Smooth muscle cell of the brain vasculature (primary cell): Measurements from ENCODE around the gene TMPRSS11B.
"Not testable (repeated sequence)": the region's sequence is repeated elsewhere in the genome, so short reads cannot be mapped to it uniquely, and the experiment has no call there.

Experiments used
- DNase-seq: peaks from one replicate; pipeline ENCODE4 v3.0.0-alpha.2; 2012; ENCODE audit warnings: low read depth, low spot score

Gene TMPRSS11B

DNA sequence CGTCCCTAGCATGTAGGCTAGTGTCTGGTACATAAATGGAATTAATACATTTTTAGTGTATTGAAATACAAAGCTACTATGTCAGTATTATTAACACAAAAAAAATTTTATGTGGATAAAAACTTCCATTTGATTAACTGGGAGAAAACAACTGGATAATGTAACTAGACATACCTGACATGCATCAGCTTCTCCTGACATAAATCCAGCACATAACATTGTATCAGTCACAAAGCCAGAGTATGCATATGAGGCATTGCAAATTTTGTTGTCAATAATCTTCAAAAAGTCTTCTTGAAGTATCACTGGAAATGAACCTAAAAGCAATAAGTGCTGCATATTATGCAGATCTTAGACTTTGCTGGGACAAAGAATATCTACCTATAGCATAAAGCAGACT lies 16.9 kb downstream of the TMPRSS11B start:
- DNase-seq: no peak

DNA sequence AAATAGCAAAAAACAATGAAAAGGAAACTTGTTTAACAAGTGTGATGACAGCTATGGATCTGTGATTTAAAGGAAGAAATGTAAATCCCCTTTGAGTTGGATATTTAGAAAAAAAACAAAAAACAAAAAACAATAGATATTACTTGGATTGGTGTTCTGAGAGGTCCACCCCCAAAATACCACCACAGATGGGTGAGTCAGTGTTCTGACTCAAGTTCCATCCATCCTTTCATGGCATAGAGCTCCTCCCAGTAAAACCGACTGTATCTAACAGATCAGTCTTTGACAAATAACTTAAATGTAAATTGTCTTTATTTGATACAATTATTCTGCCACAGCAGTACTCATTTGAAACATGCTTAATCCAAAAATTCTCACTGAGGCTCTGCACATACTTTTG lies 27.4 kb downstream of the TMPRSS11B start:
- DNase-seq: no peak

DNA sequence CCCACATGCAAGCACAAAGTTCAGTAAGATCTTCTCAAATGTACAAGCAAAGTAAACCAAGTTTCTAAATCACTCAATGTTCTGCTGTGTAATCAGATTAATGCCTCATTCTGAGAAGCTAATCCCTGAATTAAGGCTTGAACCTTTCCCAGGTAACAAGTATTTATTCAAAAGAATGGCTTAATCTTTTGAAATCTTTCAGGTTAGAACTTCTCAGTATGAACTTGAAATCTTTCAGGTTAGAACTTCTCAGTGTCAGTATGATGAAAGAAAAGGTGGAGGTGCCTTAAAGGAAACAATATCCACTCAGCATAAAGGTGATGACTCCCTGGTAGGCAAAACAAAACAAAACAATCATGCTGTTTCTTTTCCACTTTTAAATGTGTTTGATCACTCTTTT lies 29.0 kb downstream of the TMPRSS11B start:
- no peak for DNase-seq

DNA sequence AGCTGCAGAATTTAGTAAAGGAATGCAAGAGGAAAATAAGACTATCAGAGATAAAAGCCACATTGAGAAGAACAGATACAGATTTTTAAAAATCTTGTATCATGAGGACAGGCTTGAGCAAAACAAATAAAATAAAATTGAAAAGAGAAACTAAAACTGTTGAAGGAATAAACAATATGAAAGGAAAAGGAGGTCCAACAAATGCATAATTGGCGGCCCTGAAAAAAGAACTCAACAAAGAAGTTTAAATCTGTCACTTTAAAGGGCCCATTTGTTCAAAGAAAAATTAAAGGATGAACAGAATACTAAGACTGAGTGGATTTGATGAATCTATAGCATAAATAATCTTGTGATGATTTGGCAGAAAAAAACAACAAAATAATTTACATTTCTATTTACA lies 36.5 kb downstream of the TMPRSS11B start:
- DNase-seq: no peak

DNA sequence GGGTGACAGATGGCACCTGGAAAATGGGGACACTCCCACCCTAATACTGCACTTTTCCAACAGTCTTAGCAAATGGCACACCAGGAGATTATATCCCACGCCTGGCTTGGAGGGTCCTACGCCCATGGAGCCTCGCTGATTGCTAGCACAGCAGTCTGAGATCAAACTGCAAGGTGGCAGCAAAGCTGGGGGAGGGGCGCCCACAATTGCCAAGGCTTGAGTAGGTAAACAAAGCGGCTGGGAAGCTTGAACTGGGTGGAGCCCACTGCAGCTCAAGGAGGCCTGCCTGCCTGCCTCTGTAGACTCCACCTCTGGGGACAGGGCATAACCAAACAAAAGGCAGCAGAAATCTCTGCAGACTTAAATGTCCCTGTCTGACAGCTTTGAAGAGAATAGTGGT lies 51.2 kb downstream of the TMPRSS11B start:
- not testable (repeated sequence) for DNase-seq

DNA sequence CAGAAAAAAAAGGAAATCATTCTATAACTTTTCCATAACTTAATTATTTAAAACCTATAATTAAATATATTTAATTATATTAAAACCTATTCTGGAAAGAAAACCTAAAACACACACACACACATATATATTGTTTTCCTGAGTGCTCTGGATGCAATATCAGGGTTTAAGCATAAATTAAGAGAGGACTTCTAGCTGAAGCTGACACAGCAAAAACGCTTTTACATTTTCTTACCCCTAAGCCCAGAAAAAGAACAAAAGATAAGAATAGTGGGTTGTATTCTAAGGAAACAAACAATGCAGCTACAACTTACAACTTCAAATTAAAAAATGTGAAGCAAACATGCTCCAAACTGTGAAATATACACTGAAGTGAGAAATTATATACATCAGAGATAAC lies 52.3 kb downstream of the TMPRSS11B start:
- DNase-seq: no peak

DNA sequence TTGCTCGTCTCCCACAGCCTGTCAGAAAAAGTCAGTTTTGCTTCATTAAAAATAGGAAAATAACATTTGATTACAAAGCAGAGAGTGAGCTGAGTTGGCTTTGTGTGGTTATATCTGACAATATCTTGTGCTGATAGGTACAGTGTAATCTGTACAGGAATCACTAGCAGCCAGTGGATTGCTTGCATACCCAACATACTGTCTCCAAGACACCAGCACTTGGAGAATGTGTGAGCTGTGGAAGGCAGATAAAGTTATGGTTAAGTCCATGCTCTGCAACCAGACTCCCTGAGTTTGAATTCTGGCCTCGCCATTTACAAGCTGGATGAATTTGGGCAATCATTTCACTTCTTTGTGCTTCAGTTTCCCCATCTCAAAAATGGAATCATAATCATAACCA lies 58.3 kb downstream of the TMPRSS11B start:
- no peak for DNase-seq

DNA sequence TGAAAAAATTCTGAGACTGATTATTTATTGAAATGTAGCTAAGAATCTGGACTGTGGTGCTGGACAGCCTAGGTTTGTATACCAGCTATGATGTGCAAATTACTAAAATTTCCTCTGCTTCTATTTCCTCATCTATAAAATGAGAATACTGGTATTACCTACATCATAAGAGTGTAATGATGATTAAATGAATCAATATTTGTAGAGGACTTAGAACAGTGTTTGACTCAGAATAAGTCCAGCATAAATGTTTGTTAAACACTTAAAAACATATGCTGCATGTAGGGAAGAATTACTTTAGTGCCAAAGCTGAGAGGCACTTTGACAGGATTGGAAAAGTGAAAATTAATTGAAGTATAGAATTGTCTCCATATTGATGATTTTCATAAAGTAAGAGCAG lies 60.6 kb downstream of the TMPRSS11B start:
- DNase-seq: no peak

DNA sequence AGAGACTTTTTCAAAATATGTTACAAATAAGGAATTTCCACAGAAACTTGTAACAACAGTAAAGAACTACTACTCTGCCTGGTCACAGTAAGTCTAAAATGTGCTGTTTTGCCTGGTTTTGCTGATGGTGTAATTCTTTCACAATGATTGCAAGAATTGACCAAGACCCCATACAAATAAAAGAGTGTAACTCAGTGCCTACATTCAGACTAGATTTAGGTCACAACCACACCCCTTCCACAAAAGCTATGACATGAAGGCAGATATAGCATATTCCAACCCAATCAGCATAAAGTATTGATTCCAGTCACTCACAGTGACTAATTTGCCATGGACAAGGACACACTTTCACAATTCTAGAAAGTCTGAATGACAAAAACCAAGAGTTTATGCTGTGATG lies 62.1 kb downstream of the TMPRSS11B start:
- DNase-seq: no peak

DNA sequence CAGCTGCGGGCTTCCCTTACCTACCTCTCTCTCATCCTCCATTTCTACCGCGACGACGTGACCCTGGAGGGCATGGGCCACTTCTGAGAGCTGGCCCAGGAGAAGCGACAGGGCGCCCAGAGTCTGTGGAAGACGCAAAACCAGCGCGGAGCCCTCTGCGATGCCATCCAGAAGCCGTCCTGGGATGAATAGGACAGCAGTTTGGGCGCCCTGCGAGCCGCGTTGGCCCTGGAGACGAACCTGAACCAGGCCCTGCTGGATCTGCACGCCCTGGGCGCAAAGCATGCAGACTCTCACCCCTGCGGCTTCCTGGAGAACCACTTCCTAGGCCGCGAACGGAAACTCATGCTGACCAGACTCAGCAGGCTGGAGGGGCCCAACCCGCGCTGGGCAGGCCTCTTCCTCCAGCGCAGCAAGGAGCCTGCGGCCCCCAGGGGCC lies 63.1 kb downstream of the TMPRSS11B start:
- DNase-seq: no peak

DNA sequence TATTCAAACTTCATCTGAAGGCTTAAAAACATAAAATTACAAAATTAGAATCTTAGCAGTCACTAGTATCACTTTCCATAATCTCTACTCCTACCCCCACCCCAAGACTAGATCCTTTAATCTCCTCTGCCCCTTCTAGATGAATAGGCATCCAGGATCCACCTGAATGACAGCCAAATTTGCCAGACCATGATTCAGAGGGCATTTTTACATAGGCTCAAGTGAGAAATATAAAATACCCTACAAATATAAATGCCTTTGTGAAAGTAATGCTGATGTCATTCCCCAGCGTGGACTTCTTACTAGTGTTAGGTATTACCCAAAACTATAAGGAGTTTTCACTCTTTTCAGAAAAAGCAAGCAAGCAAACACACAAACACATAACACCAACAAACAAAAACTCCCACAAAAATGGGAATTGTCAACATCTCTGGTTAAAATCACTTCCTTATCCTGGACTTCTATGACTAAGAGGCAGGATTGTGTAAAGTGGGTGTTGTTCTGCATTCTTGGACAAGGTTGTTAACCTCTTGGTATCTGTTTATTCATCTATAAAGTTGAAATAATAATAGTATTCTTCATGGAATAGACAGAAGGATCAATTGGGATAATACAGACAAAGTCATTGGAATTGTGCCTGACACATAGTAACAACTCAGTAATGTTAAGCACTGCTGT lies 64.5 kb downstream of the TMPRSS11B start:
- no peak for DNase-seq

DNA sequence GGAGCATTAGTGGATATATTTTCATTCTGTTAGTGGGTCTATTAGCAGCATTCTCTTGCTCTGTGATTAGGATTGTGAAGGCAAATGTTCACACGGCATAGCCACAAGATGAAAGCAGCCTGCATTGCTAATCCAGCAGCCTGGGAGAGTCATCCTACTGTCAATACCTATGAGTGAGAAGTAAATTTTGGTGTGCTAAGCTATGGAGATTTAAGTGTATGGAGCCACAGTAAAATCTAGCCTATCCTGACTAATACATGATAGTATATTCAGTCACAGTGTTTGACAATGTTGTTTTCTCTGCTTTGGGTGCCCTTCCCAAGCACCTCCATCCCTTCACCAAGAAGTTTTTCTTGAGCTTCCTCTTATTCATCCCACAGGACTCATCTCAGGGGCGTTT lies 68.6 kb downstream of the TMPRSS11B start:
- DNase-seq: no peak
